ENCODE data around the gene KRT40. TPM values are rescaled to one million over a fixed set of nuclear protein-coding genes. Genes with fewer than 3 reads are reported as not detected.

The KRT40 gene
- not detected for total RNA-seq (2013)
- polyA plus RNA-seq: not detected
- polyA minus RNA-seq: not detected in 2 replicates
- total RNA-seq: 0 to 1.2 (median 0.04) reads per million in 11 experiments

- peaks cover 0 to 3% of the 10 kb centered on the region in 2 donors for H3K27me3 ChIP-seq (ENCODE audit: control insufficient read depth in 2 of 2, insufficient read depth in 2 of 2, low read length in 2 of 2)
- no peak within 1 kb of the TSS for H3K4me2 ChIP-seq (replicated peaks; ENCODE audit: extremely low read depth, low read length, poor library complexity, severe bottlenecking)
- Mint-ChIP-seq H3K36me3 (no peaks in the 10 kb centered on the region), H3K4me1 (peaks cover 3% of the 10 kb centered on the region), H3K4me3 (peak within 1 kb of the TSS in 1 of 2 donors; percentile 51), H3K27ac (no peak within 1 kb of the TSS), H3K27me3 (ENCODE audit: low read depth in 3 of 3) (peaks cover 9 to 10% (median 9%) of the 10 kb centered on the region in 3 donors), H3K9me3 (peaks cover 0 to 2% (median 0%) of the 10 kb centered on the region in 7 donors)
- no peak for TF ChIP-seq CTCF (IDR thresholded peaks at IDR 0.05)
- no CpG with 5 or more reads among the region's 3 CpGs for WGBS (ENCODE audit: insufficient coverage)
- H3K9ac ChIP-seq (ENCODE audit: insufficient read depth, low read length, poor library complexity, severe bottlenecking): no peak within 1 kb of the TSS
- no peak within 1 kb of the TSS for H3K27ac ChIP-seq (ENCODE audit: low read depth in 1 of 2, low read length in 2 of 2)
- no peaks in the 10 kb centered on the region for H3K79me2 ChIP-seq (ENCODE audit: insufficient read depth, low read length)
- H3K9me3 ChIP-seq (replicated peaks in 1 of 2; ENCODE audit: control insufficient read depth in 1 of 2, insufficient read depth in 1 of 2, low read length in 2 of 2): no peaks in the 10 kb centered on the region
- no peak within 1 kb of the TSS for H3K4me3 ChIP-seq (replicated peaks in 1 of 3; ENCODE audit: low read depth in 2 of 3, low read length in 3 of 3)
- H3K36me3 ChIP-seq (replicated peaks in 1 of 2; ENCODE audit: control insufficient read depth in 1 of 2, insufficient read depth in 2 of 2, low read length in 2 of 2): no peaks in the 10 kb centered on the region
- intact Hi-C loops (cut with micrococcal nuclease): no loop called here
- no peaks in the 10 kb centered on the region for H4K20me1 ChIP-seq (ENCODE audit: insufficient read depth, low read length)
- H2AFZ ChIP-seq (ENCODE audit: insufficient read depth, low read depth, low read length, poor library complexity, severe bottlenecking): no peak within 1 kb of the TSS
- H3K4me1 ChIP-seq (ENCODE audit: control insufficient read depth in 1 of 2, insufficient read depth in 2 of 2, low read length in 2 of 2): no peaks in the 10 kb centered on the region
- no peak for DNase-seq
These were observed at the start of gene KRT40 for GRCh38 chr17:40984226-40984625. Gene KRT40 (minus strand): TSS chr17:40984326. CDS start chr17:40984273, 53 bp downstream.

GRCh38 chr17:41029633-41030245 is 45.6 kb upstream of the KRT40 start, which contains the start of gene KRTAP1-4:
Gene KRTAP1-4 (minus strand): TSS chr17:41030195. CDS start chr17:41030078, 117 bp downstream.
- Histone ChIP-seq H3K79me2 (ENCODE audit: insufficient read depth, low read length) (no peaks in the 10 kb centered on the region), H3K36me3 (replicated peaks in 1 of 2; ENCODE audit: control insufficient read depth in 1 of 2, insufficient read depth in 2 of 2, low read length in 2 of 2) (no peaks in the 10 kb centered on the region), H3K4me1 (ENCODE audit: control insufficient read depth in 1 of 2, insufficient read depth in 2 of 2, low read length in 2 of 2) (no peaks in the 10 kb centered on the region), H2AFZ (ENCODE audit: insufficient read depth, low read depth, low read length, poor library complexity, severe bottlenecking) (no peak within 1 kb of the TSS), H3K27me3 (ENCODE audit: control insufficient read depth in 2 of 2, insufficient read depth in 2 of 2, low read length in 2 of 2) (no peaks in the 10 kb centered on the region), H3K9ac (ENCODE audit: insufficient read depth, low read length, poor library complexity, severe bottlenecking) (no peak within 1 kb of the TSS), H3K9me3 (replicated peaks in 1 of 2; ENCODE audit: control insufficient read depth in 1 of 2, insufficient read depth in 1 of 2, low read length in 2 of 2) (no peaks in the 10 kb centered on the region), H4K20me1 (ENCODE audit: insufficient read depth, low read length) (no peaks in the 10 kb centered on the region), H3K4me2 (replicated peaks; ENCODE audit: extremely low read depth, low read length, poor library complexity, severe bottlenecking) (no peak within 1 kb of the TSS), H3K27ac (ENCODE audit: low read depth in 1 of 2, low read length in 2 of 2) (no peak within 1 kb of the TSS), H3K4me3 (replicated peaks in 1 of 3; ENCODE audit: low read depth in 2 of 3, low read length in 3 of 3) (no peak within 1 kb of the TSS)
- WGBS (ENCODE audit: insufficient coverage): 82% methylated on average over 10 of the region's 12 CpGs
- Mint-ChIP-seq H3K9me3 (peaks cover 0 to 1% (median 0%) of the 10 kb centered on the region in 7 donors), H3K27me3 (ENCODE audit: low read depth in 3 of 3) (peaks cover 1 to 9% (median 5%) of the 10 kb centered on the region in 3 donors), H3K36me3 (no peaks in the 10 kb centered on the region), H3K4me1 (no peaks in the 10 kb centered on the region), H3K4me3 (no peak within 1 kb of the TSS), H3K27ac (no peak within 1 kb of the TSS)
- TF ChIP-seq CTCF (IDR thresholded peaks at IDR 0.05): no peak
- DNase-seq: no peak
- intact Hi-C loops (cut with micrococcal nuclease): no loop called here
